Activated CD8-positive, alpha-beta T cell treated with anti-CD3 and anti-CD28 coated beads for 36 hours (primary cell): Measurements from ENCODE around the gene UBASH3B. TPM values are rescaled to one million over a fixed set of nuclear protein-coding genes. Genes with fewer than 3 reads are reported as not detected.

Source experiments
- ATAC-seq: fragments of 200-7000 bp; cut with Tn5 transposase; one replicate; pipeline ENCODE4 v1.10.0; 2021; ENCODE audit warnings: mild to moderate bottlenecking, moderate library complexity
- CTCF ChIA-PET: fragments of 350-600 bp; sonication (Branson Sonifier 250); formaldehyde crosslinking; loops from one replicate; lab custom pipeline; 2021; ENCODE audit warnings: antibody characterized with exemption; lab: Charles Lee
- POLR2A ChIA-PET: fragments of 350-600 bp; sonication (Branson Sonifier 250); formaldehyde crosslinking; loops from one replicate; lab custom pipeline; 2021; ENCODE audit warnings: antibody characterized with exemption; lab: Charles Lee
- DNase-seq: peaks from one replicate; pipeline ENCODE4 v3.0.0-alpha.2; 2020
- H3K27ac Mint-ChIP-seq: one replicate; pipeline ENCODE4 v1.8.0; 2021; ENCODE audit warnings: mild to moderate bottlenecking, mixed read lengths
- H3K27me3 Mint-ChIP-seq: one replicate; pipeline ENCODE4 v1.8.0; 2021; ENCODE audit warnings: mixed read lengths
- H3K36me3 Mint-ChIP-seq: one replicate; pipeline ENCODE4 v1.8.0; 2021; ENCODE audit warnings: low read depth, mixed read lengths
- H3K4me1 Mint-ChIP-seq: one replicate; pipeline ENCODE4 v1.8.0; 2021; ENCODE audit warnings: low read depth, mixed read lengths
- H3K4me3 Mint-ChIP-seq: one replicate; pipeline ENCODE4 v1.8.0; 2021; ENCODE audit warnings: mild to moderate bottlenecking, moderate library complexity, mixed read lengths
- H3K9me3 Mint-ChIP-seq: one replicate; pipeline ENCODE4 v1.8.0; 2021; ENCODE audit warnings: mixed read lengths
- CTCF ChIP-seq: fragments of 200-600 bp; IDR thresholded peaks from one replicate; pipeline ENCODE4 v1.8.0; 2022; ENCODE audit warnings: antibody characterized with exemption, mild to moderate bottlenecking
- intact Hi-C: fragments of 100-400 bp; cut with micrococcal nuclease; formaldehyde crosslinking; loops from one replicate; pipeline ENCODE4 v1.10.0; 2022
- total RNA-seq, 2 experiments: library from RNA; stranded (reverse); gene quantifications; one replicate each; pipeline ENCODE4 v1.2.3, GENCODE V29; 2021

The UBASH3B gene
- total RNA-seq, 2 experiments from 2014 or later, result 36.1 to 40.6 TPM

DNA sequence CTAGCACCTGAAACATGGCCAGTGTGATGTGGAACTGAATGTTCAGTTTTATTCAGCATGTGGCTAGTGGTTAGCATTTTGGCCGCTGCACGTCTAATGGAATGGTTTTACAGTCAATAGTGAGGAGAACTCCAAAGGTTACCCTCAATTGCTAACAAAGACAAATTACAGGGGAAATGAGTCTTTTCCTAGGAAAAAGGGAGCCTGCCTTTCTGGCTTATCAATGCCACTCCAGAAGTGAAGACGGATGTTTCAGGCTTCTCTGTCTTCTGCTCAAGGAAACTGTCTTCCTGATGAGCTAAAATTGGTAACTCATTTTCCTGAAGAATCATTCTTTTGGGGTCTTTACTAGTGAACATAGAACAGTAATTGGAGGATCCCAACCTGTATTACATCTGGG is 98.5 kb downstream of the UBASH3B start:
- H3K4me1 Mint-ChIP-seq, result peaks cover 65% of the 10 kb centered on the region
- peaks cover 2% of the 10 kb centered on the region for H3K36me3 Mint-ChIP-seq
- intact Hi-C loops, result no loop called here
- no peak for TF ChIP-seq CTCF
- no peak overlapping the region for H3K27ac Mint-ChIP-seq
- ChIA-PET POLR2A (interaction anchor here (1.8 to 2.0 kb wide), 2 partner anchors 63 to 97 kb away, joined by 6 to 13 read pairs; partner anchors contain the start of gene UBASH3B), CTCF (interaction anchor here (0.7 to 13.2 kb wide), 31 partner anchors 9 to 174 kb away, joined by 3 to 149 read pairs (median 9); partner anchors contain the start of gene UBASH3B)
- DNase-seq, result no peak
- no peak overlapping the region for H3K4me3 Mint-ChIP-seq
- no peaks in the 10 kb centered on the region for H3K27me3 Mint-ChIP-seq
- H3K9me3 Mint-ChIP-seq, result no peaks in the 10 kb centered on the region
- no peak for ATAC-seq

DNA sequence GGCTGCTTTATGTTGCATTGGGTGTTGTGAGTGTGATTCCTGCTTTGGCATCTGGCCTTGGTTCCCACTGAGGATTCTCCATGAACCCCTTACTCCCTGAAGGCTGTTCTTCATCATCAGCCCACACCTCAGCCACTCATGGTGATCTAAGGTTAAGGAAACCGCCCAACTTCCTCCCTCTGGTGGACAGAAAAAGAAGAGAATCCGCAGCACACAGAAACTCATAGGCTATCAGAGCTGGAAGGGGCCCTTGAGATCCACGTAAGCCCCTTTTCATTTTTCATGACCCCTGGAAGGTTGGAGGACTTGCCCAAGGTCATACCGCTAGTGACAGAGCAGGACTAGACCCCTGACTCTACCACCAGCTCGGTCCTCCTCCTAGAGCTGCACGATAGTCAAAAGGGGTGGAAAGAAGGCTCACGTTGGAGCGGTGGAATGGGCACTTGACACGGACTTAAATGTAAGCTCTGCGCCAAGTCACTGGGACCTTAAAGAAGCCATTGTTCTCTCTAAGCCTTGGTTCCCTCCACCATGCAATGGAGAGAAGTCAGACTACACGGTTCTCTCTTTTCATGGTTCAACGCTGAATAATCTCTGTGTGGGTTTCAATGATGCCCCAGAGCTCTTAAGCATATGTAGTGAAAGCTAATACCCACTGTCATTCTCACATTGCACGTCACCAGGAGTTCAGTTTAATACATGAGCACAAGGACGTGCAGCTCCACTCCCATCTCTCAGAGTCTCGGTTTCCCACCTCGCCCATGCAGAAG is 99.2 kb downstream of the UBASH3B start:
- H3K4me1 Mint-ChIP-seq, result peaks cover 70% of the 10 kb centered on the region
- no peak overlapping the region for H3K4me3 Mint-ChIP-seq
- H3K36me3 Mint-ChIP-seq, result peaks cover 2% of the 10 kb centered on the region
- ChIA-PET POLR2A (interaction anchor here (0.9 to 1.8 kb wide), 5 partner anchors 31 to 98 kb away, joined by 3 to 13 read pairs (median 4); partner anchors contain the start of gene UBASH3B), CTCF (interaction anchor here (0.6 to 13.2 kb wide), 47 partner anchors 10 to 291 kb away, joined by 3 to 149 read pairs (median 6); partner anchors contain the start of gene UBASH3B)
- ATAC-seq, result peak; percentile 40
- intact Hi-C loops, result loop anchor here (5.0 kb wide), 2 partner anchors 32 to 97 kb away; partner anchors contain the start of gene UBASH3B
- peak; percentile 63 for DNase-seq
- no peaks in the 10 kb centered on the region for H3K9me3 Mint-ChIP-seq
- peak; percentile 60 for TF ChIP-seq CTCF
- H3K27ac Mint-ChIP-seq, result no peak overlapping the region
- H3K27me3 Mint-ChIP-seq, result no peaks in the 10 kb centered on the region

GRCh38 chr11:122755409-122755808 is 99.9 kb downstream of the UBASH3B start:
- CTCF ChIA-PET, result interaction anchor here (0.9 to 13.2 kb wide), 46 partner anchors 9 to 291 kb away, joined by 3 to 149 read pairs (median 6); partner anchors contain the start of gene UBASH3B
- H3K36me3 Mint-ChIP-seq, result peaks cover 2% of the 10 kb centered on the region
- H3K9me3 Mint-ChIP-seq, result no peaks in the 10 kb centered on the region
- no peak overlapping the region for H3K27ac Mint-ChIP-seq
- no peaks in the 10 kb centered on the region for H3K27me3 Mint-ChIP-seq
- peaks cover 67% of the 10 kb centered on the region for H3K4me1 Mint-ChIP-seq
- no peak for DNase-seq
- H3K4me3 Mint-ChIP-seq, result no peak overlapping the region
- intact Hi-C loops, result loop anchor here (5.0 kb wide), 2 partner anchors 33 to 98 kb away; partner anchors contain the start of gene UBASH3B
- no peak for ATAC-seq
- no peak for TF ChIP-seq CTCF
- POLR2A ChIA-PET, result interaction anchor here (0.9 to 1.8 kb wide), 5 partner anchors 32 to 99 kb away, joined by 3 to 13 read pairs (median 4); partner anchors contain the start of gene UBASH3B

- Mint-ChIP-seq H3K4me3 (no peak overlapping the region), H3K4me1 (peaks cover 61% of the 10 kb centered on the region), H3K36me3 (peaks cover 2% of the 10 kb centered on the region), H3K9me3 (no peaks in the 10 kb centered on the region), H3K27ac (peak overlapping the region; percentile 72), H3K27me3 (no peaks in the 10 kb centered on the region)
- intact Hi-C loops, result loop anchor here (2.0 to 5.0 kb wide), 3 partner anchors 34 to 123 kb away; partner anchors contain the start of gene UBASH3B
- POLR2A ChIA-PET, result interaction anchor here (0.8 to 1.8 kb wide), 3 partner anchors 37 to 99 kb away, joined by 3 to 13 read pairs (median 4); partner anchors contain the start of gene UBASH3B
- DNase-seq, result no peak
- no peak for TF ChIP-seq CTCF
- CTCF ChIA-PET, result interaction anchor here (0.6 to 13.2 kb wide), 48 partner anchors 8 to 1101 kb away, joined by 3 to 149 read pairs (median 5); partner anchors contain the start of genes CRTAM and UBASH3B
- ATAC-seq, result no peak
Observed at GRCh38 chr11:122755941-122756340, 100.4 kb downstream of the UBASH3B start.
